GM10266 (cell line): ENCODE measurements around the gene LIFR.
"Not testable (repeated sequence)": the region's sequence is repeated elsewhere in the genome, so short reads cannot be mapped to it uniquely, and the experiment has no call there.

Experiments used
- DNase-seq: peaks from one replicate; pipeline ENCODE4 v3.0.0; 2012; ENCODE audit errors: extremely low spot score
- TF ChIP-seq, protein P1 (sequence below): IDR thresholded peaks from 2 replicates; pipeline ENCODE4 v1.5.1; 2012; ENCODE audit warnings: mild to moderate bottlenecking, low read depth; ENCODE audit not compliant: control insufficient read depth, insufficient read depth; ENCODE audit errors: missing control alignments

LIFR gene

DNA sequence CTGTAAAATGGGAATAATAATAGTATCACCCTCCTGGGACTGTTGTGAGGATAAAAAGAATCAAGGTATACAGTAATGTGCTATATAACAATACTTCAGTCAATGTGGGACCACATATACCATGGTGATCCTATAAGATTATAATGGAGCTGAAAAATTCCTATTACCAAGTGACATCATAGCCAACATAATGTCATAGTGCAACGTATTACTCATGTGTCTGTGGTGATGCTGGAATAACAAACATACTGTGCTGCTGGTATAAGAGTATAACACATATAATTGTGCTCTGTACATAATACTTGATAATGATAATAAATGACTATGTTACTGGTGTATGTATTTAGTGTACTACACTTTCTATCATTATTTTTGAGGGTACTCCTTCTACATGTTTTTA, 38.1 kb downstream of the LIFR start:
- TF ChIP-seq, protein P1, sequence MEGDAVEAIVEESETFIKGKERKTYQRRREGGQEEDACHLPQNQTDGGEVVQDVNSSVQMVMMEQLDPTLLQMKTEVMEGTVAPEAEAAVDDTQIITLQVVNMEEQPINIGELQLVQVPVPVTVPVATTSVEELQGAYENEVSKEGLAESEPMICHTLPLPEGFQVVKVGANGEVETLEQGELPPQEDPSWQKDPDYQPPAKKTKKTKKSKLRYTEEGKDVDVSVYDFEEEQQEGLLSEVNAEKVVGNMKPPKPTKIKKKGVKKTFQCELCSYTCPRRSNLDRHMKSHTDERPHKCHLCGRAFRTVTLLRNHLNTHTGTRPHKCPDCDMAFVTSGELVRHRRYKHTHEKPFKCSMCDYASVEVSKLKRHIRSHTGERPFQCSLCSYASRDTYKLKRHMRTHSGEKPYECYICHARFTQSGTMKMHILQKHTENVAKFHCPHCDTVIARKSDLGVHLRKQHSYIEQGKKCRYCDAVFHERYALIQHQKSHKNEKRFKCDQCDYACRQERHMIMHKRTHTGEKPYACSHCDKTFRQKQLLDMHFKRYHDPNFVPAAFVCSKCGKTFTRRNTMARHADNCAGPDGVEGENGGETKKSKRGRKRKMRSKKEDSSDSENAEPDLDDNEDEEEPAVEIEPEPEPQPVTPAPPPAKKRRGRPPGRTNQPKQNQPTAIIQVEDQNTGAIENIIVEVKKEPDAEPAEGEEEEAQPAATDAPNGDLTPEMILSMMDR = no peak
- DNase-seq = no peak

- not testable (repeated sequence) for DNase-seq
Observed at GRCh38 chr5:38516649-38517048, 39.8 kb downstream of the LIFR start.

GRCh38 chr5:38515646-38516045, 40.8 kb downstream of the LIFR start:
- DNase-seq = no peak
- TF ChIP-seq, protein P1 = no peak

- TF ChIP-seq, protein P1 = no peak
- no peak for DNase-seq
Observed at GRCh38 chr5:38515092-38515491, 41.4 kb downstream of the LIFR start.

DNA sequence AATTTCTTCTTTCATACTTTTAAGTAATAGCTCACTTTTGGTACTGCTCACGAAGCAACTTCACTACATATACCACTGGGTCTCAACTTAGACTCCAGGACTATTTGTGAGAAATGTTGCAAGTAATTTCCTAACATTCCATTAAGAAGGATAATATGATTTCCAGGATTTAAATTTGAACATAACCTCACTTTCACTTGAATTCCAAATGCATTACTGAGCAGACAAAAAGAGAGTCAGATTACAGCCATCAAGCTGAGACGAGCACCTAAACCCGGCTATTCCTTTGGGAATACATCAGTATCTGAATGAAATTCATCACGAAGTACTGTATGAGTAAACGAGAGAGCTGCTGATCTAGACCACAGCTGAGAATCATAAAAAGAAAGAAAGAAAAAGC, 47.3 kb downstream of the LIFR start:
- no peak for DNase-seq

DNA sequence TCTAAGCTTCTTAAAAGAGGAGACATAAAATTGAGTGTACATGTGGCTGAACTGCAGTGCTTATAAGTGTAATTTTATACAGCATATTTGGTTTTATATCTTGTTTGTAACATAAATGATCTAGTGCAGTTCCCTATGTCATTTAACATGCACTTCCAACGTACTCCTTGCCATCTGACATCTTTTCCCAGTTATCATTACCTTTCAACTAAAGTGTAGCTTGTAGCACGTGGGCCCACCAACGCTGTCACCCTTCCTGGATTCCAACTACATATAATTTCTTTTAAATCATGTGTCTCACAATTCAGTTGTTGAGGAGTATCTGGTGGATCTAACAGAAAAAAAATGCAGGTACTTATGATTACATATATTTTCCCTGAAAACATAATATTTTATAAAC, 50.1 kb downstream of the LIFR start:
- DNase-seq = no peak
- TF ChIP-seq, protein P1 = no peak

More for the DNA sequence above, 47.3 kb downstream of the LIFR start:
- TF ChIP-seq, protein P1 = no peak

GRCh38 chr5:38500573-38501260, 55.7 kb downstream of the LIFR start:
- no peak for DNase-seq
- TF ChIP-seq, protein P1 = no peak

DNA sequence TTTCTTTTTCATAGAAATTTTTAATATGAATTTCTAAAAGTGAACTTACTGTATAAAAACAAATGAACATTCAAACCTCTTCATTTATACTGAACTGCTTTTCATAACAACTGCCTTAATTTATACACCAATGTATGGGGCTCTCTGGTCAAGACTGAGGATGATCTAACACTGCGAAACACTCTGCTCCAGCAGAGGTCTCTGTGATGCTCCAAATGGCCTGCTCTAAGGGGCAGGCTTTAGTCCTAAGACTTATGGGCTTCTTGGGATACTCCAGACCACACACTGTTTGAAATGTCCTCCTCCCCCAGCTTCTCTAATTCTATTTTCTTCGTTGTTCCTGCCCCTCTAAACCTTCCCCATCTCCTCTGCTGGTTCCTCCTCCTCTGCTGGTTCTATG, 58.5 kb downstream of the LIFR start:
- TF ChIP-seq, protein P1 = no peak
- DNase-seq = no peak
